Brain pericyte (primary cell): ENCODE measurements around the gene ADCY7.

Source experiments
- DNase-seq: peaks from one replicate; pipeline ENCODE4 v3.0.0-alpha.2; 2012; ENCODE audit warnings: low read depth, low spot score

Gene ADCY7

GRCh38 chr16:50298591-50299507, 32.5 kb downstream of the ADCY7 start:
- DNase-seq: no peak

- no peak for DNase-seq
Observed at GRCh38 chr16:50299508-50300105, 33.3 kb downstream of the ADCY7 start.

- no peak for DNase-seq
Observed at GRCh38 chr16:50300942-50301625, 34.7 kb downstream of the ADCY7 start.

- DNase-seq: no peak
Observed at GRCh38 chr16:50301626-50302471, 35.5 kb downstream of the ADCY7 start.

- DNase-seq: no peak
Observed at GRCh38 chr16:50302472-50303005, 36.2 kb downstream of the ADCY7 start.

GRCh38 chr16:50303041-50303604, 36.8 kb downstream of the ADCY7 start:
- DNase-seq: no peak

- no peak for DNase-seq
Observed at GRCh38 chr16:50303605-50304466, 37.5 kb downstream of the ADCY7 start.

- no peak for DNase-seq
Observed at GRCh38 chr16:50304467-50305440, 38.4 kb downstream of the ADCY7 start.

- no peak for DNase-seq
Observed at GRCh38 chr16:50305441-50306061, 39.2 kb downstream of the ADCY7 start.

- no peak for DNase-seq
Observed at GRCh38 chr16:50306287-50306686, 39.9 kb downstream of the ADCY7 start.

GRCh38 chr16:50308237-50308965, 42.0 kb downstream of the ADCY7 start:
- DNase-seq: no peak

GRCh38 chr16:50309156-50309526, 42.8 kb downstream of the ADCY7 start:
- DNase-seq: no peak

- DNase-seq: no peak
Observed at GRCh38 chr16:50309527-50310307, 43.4 kb downstream of the ADCY7 start.

GRCh38 chr16:50310308-50311133, 44.2 kb downstream of the ADCY7 start:
- DNase-seq: no peak

- no peak for DNase-seq
Observed at GRCh38 chr16:50311134-50311528, 44.8 kb downstream of the ADCY7 start.

- DNase-seq: no peak
Observed at GRCh38 chr16:50311891-50312501, 45.6 kb downstream of the ADCY7 start.
